HepG2 (cell line): ENCODE data around the gene PARD3. TPM values are rescaled to one million over a fixed set of nuclear protein-coding genes. Genes with fewer than 3 reads are reported as not detected.

ENCODE experiments used
- ATAC-seq: fragments of 200-7000 bp; cut with Tn5 transposase; 3 replicates; pipeline ENCODE4 v1.9.1; 2020; ENCODE audit warnings: mild to moderate bottlenecking, moderate library complexity
- BruUV-seq: library from RNA; stranded (reverse); fragments of 400-500 nt; replicated peaks from 2 replicates; lab custom pipeline; 2021; lab: Mats Ljungman, UMichigan
- CTCF ChIA-PET: fragments of 300-600 bp; formaldehyde crosslinking; extraction: SDS; loops from one replicate; lab custom pipeline; 2021; ENCODE audit warnings: low total read pairs, inconsistent platforms, low intra/inter-chr PET ratio; lab: Yijun Ruan, JAX
- POLR2A ChIA-PET: fragments of 350-600 bp; sonication (Branson Sonifier 250); formaldehyde crosslinking; loops from one replicate; lab custom pipeline; 2020; ENCODE audit warnings: antibody characterized with exemption, inconsistent platforms; lab: Yijun Ruan, JAX
- DNase-seq: peaks from one replicate; pipeline ENCODE4 v3.0.0-alpha.2; 2015; ENCODE audit warnings: low spot score
- FAIRE-seq: peaks from 3 replicates; lab custom pipeline; 2011; peaks lifted over from hg19 to GRCh38; lab: Jason Lieb, UNC
- H2AFZ ChIP-seq: one replicate; pipeline ENCODE4 v1.6.1; 2011; ENCODE audit warnings: low read length, inconsistent platforms
- H3K27ac ChIP-seq: fragments of 300-600 bp; 3 replicates; pipeline ENCODE4 v1.8.0; 2011; ENCODE audit warnings: mixed run types, mild to moderate bottlenecking, mixed read lengths, low read length, inconsistent platforms; ENCODE audit not compliant: insufficient read depth; ENCODE audit errors: extremely low read length
- H3K27me3 ChIP-seq, 2 experiments: fragments of 200-600 bp in 1 of 2; 2 replicates in 1 of 2; 3 replicates in 1 of 2; pipeline versions ENCODE4 v1.6.0 to v1.8.0; 2011; ENCODE audit warnings: low read length in 2 of 2, mild to moderate bottlenecking in 2 of 2, moderate library complexity in 2 of 2, inconsistent platforms in 1 of 2; ENCODE audit not compliant: insufficient read depth in 2 of 2, control insufficient read depth in 1 of 2
- H3K36me3 ChIP-seq, 2 experiments: fragments of 200-600 bp in 1 of 2; replicated peaks in 1 of 2; 2 replicates in 1 of 2; 3 replicates in 1 of 2; pipeline versions ENCODE4 v1.5.1 to v1.8.0; 2011; ENCODE audit warnings: low read length in 2 of 2, inconsistent platforms in 1 of 2; ENCODE audit not compliant: insufficient read depth in 2 of 2, control insufficient read depth in 1 of 2
- H3K4me1 ChIP-seq: 2 replicates; pipeline ENCODE4 v1.5.1; 2012; ENCODE audit warnings: low read length, inconsistent platforms; ENCODE audit not compliant: insufficient read depth
- H3K4me2 ChIP-seq: 2 replicates; pipeline ENCODE4 v1.6.0; 2011; ENCODE audit warnings: low read depth, low read length, inconsistent platforms
- H3K4me3 ChIP-seq, 3 experiments: fragments of 200-600 bp in 1 of 3; sonication (generic), shearing (Covaris generic) in 1 of 3; replicated peaks in 1 of 3; 2 replicates each; pipeline ENCODE4 v1.5.1; 2011 to 2016; ENCODE audit warnings: low read length in 3 of 3, inconsistent platforms in 2 of 3, low read depth in 2 of 3, mild to moderate bottlenecking in 2 of 3, control low read depth in 1 of 3, mixed read lengths in 1 of 3; ENCODE audit not compliant: insufficient read depth in 1 of 3
- H3K79me2 ChIP-seq: one replicate; pipeline ENCODE4 v1.6.1; 2011; ENCODE audit warnings: low read length, inconsistent platforms; ENCODE audit not compliant: insufficient read depth
- H3K9ac ChIP-seq: 2 replicates; pipeline ENCODE4 v1.6.0; 2011; ENCODE audit warnings: mild to moderate bottlenecking, low read depth, low read length, inconsistent platforms; ENCODE audit not compliant: insufficient read depth
- H3K9me3 ChIP-seq: 2 replicates; pipeline ENCODE4 v1.5.1; 2012; ENCODE audit warnings: mild to moderate bottlenecking, low read length
- H4K20me1 ChIP-seq: 2 replicates; pipeline ENCODE4 v1.6.0; 2011; ENCODE audit warnings: inconsistent platforms, mild to moderate bottlenecking, low read length, moderate library complexity; ENCODE audit not compliant: insufficient read depth
- ATF7 ChIP-seq, 2 experiments: fragments of 450-650 bp in 1 of 2; sonication (generic) in 1 of 2; formaldehyde crosslinking in 1 of 2; IDR thresholded peaks; 2 replicates each; pipeline versions ENCODE4 v1.4.0 to v1.6.1; 2016 to 2020; ENCODE audit warnings: antibody characterized with exemption in 1 of 2, mild to moderate bottlenecking in 1 of 2, missing genetic modification reagents in 1 of 2
- KLF11 ChIP-seq: IDR thresholded peaks from 2 replicates; pipeline ENCODE4 v1.6.1; 2016; ENCODE audit warnings: missing compliant biosample characterization
- NFE2L2 ChIP-seq: fragments of 150-350 bp; IDR thresholded peaks from 2 replicates; pipeline ENCODE4 v1.6.1; 2014; ENCODE audit warnings: low read length
- PPARG ChIP-seq: conservative IDR thresholded peaks from 2 replicates; pipeline ENCODE4 v1.6.1; 2016; ENCODE audit warnings: missing biosample characterization, missing genetic modification reagents
- SNAPC2 ChIP-seq: sonication (generic); formaldehyde crosslinking; IDR thresholded peaks from 2 replicates; pipeline ENCODE4 v1.8.1; 2022; ENCODE audit warnings: mild to moderate bottlenecking, missing genetic modification reagents
- ZNF124 ChIP-seq: sonication (generic); formaldehyde crosslinking; IDR thresholded peaks from 2 replicates; pipeline ENCODE4 v1.4.0; 2020; ENCODE audit warnings: missing genetic modification reagents
- ZNF20 ChIP-seq: sonication (generic); formaldehyde crosslinking; IDR thresholded peaks from 2 replicates; pipeline ENCODE4 v1.4.0; 2020; ENCODE audit warnings: mild to moderate bottlenecking, moderate library complexity, missing genetic modification reagents
- ZNF660 ChIP-seq: sonication (generic); formaldehyde crosslinking; IDR thresholded peaks from 2 replicates; pipeline ENCODE4 v1.5.1; 2020; ENCODE audit warnings: mild to moderate bottlenecking, low read depth, missing genetic modification reagents, borderline replicate concordance
- ZNF746 ChIP-seq: sonication (generic); formaldehyde crosslinking; IDR thresholded peaks from 2 replicates; pipeline ENCODE4 v1.8.0; 2022; ENCODE audit warnings: mild to moderate bottlenecking, missing genetic modification reagents
- WGBS: methylation state at CpG from one replicate; pipeline ENCODE4 v1.1.6; 2017; ENCODE audit warnings: low lambda C conversion rate; 5-methylcytosine and 5-hydroxymethylcytosine counted together
- in situ Hi-C: cut with HindIII; loops from 2 replicates; pipeline ENCODE4 v1.10.0; 2017; ENCODE audit warnings: low pct_unique_long_range_greater_than_20kb; ENCODE audit not compliant: extremely low pct_ligation_motif_present
- intact Hi-C: fragments of 100-400 bp; cut with micrococcal nuclease; formaldehyde crosslinking; loops from one replicate; pipeline ENCODE4 v1.10.0; 2022; ENCODE audit not compliant: unreplicated experiment
- polyA plus RNA-seq, 8 experiments: library from polyadenylated mRNA; depleted of rRNA in 3 of 8; stranded (reverse) in 7 of 8; unstranded in 1 of 8; fragments of >200 nt; fragmentation: Illumina TruSeq in 4 of 8; extraction: Trizol in 4 of 8; gene quantifications; 2 replicates each; pipeline versions ENCODE4 v1.2.1 to v1.2.3, GENCODE V29; 2011 to 2016; ENCODE audit warnings: low read depth in 4 of 8, missing spikeins in 1 of 8, mixed read lengths in 1 of 8; ENCODE audit not compliant: insufficient read depth in 1 of 8
- total RNA-seq, 5 experiments: library from RNA; depleted of rRNA; stranded (reverse); fragments of >200 nt; fragmentation: Illumina TruSeq; extraction: Trizol; gene quantifications; 2 replicates each; pipeline ENCODE4 v1.2.3, GENCODE V29; 2016; ENCODE audit warnings: low read depth in 1 of 5
- TF ChIP-seq, protein P1 (sequence below): sonication (generic); formaldehyde crosslinking; conservative IDR thresholded peaks from 2 replicates; pipeline ENCODE4 v1.4.0; 2020; ENCODE audit warnings: missing genetic modification reagents
- TF ChIP-seq, protein P2 (sequence below): IDR thresholded peaks from 2 replicates; pipeline ENCODE4 v1.6.1; 2012; ENCODE audit warnings: low read depth, low read length, improper control_type of control experiment
- TF ChIP-seq, protein P3 (sequence below): sonication (generic); formaldehyde crosslinking; IDR thresholded peaks from 2 replicates; pipeline ENCODE4 v1.5.0; 2020; ENCODE audit warnings: mild to moderate bottlenecking, missing genetic modification reagents
- TF ChIP-seq, protein P4 (sequence below): sonication (generic); formaldehyde crosslinking; IDR thresholded peaks from 2 replicates; pipeline ENCODE4 v1.5.0; 2020; ENCODE audit warnings: missing genetic modification reagents

Gene PARD3
- total and polyA plus RNA-seq, 2 of the 13 experiments (the other 11 are each of a cell fraction or from before 2014, with no cell fraction given): 40.9 to 60.0 TPM

DNA sequence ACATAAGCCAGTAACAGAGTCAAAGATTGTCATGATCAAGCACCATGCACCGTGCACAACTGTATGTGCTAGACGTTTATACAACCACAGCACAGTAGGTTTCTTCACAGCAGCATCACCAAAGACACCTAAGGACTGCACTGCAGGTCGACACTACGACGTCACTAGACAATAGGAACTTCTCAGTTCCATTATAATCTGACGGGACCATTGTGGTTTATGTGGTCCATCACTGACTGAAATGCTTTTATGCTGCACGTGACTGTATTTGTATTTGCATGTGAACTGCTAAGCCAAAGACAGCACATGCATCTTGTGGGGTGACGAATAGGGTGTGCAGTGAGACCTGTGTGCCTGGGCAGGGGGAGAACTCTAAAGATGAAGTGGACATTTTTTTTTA lies 164.9 kb downstream of the PARD3 start:
- no peak overlapping the region for H2AFZ ChIP-seq
- no TSS peak for BruUV-seq
- H3K36me3 ChIP-seq: peaks cover 0 to 2% of the 10 kb centered on the region in 2 experiments; a peak in 1 of 5 replicates
- WGBS: 95% methylated on average over 8 of the region's 8 CpGs
- FAIRE-seq (no peak), ATAC-seq (no peak), DNase-seq (no peak)
- peaks cover 55% of the 10 kb centered on the region for H3K79me2 ChIP-seq
- peaks cover 6% of the 10 kb centered on the region; the same call in 1 of the 2 replicates for H4K20me1 ChIP-seq
- H3K4me2 ChIP-seq: no peak overlapping the region
- no peaks in the 10 kb centered on the region for H3K27me3 ChIP-seq
- no peaks in the 10 kb centered on the region for H3K9me3 ChIP-seq
- peaks cover 36% of the 10 kb centered on the region for H3K4me1 ChIP-seq
- TF ChIP-seq ZNF660 (CRISPR knock-in tag) (no peak), PPARG (no peak), KLF11 (CRISPR knock-in tag) (no peak), ZNF124 (CRISPR knock-in tag) (no peak), SNAPC2 (CRISPR knock-in tag) (no peak), NFE2L2 (no peak), ZNF20 (CRISPR knock-in tag) (no peak), ZNF746 (CRISPR knock-in tag) (no peak), ATF7 (IDR thresholded peaks at IDR 0.05) (no peak), ATF7 (CRISPR knock-in tag; IDR thresholded peaks at IDR 0.05) (no peak)
- TF ChIP-seq, protein P1, sequence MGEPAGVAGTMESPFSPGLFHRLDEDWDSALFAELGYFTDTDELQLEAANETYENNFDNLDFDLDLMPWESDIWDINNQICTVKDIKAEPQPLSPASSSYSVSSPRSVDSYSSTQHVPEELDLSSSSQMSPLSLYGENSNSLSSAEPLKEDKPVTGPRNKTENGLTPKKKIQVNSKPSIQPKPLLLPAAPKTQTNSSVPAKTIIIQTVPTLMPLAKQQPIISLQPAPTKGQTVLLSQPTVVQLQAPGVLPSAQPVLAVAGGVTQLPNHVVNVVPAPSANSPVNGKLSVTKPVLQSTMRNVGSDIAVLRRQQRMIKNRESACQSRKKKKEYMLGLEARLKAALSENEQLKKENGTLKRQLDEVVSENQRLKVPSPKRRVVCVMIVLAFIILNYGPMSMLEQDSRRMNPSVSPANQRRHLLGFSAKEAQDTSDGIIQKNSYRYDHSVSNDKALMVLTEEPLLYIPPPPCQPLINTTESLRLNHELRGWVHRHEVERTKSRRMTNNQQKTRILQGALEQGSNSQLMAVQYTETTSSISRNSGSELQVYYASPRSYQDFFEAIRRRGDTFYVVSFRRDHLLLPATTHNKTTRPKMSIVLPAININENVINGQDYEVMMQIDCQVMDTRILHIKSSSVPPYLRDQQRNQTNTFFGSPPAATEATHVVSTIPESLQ (CRISPR knock-in tag): no peak
- TF ChIP-seq, protein P2, sequence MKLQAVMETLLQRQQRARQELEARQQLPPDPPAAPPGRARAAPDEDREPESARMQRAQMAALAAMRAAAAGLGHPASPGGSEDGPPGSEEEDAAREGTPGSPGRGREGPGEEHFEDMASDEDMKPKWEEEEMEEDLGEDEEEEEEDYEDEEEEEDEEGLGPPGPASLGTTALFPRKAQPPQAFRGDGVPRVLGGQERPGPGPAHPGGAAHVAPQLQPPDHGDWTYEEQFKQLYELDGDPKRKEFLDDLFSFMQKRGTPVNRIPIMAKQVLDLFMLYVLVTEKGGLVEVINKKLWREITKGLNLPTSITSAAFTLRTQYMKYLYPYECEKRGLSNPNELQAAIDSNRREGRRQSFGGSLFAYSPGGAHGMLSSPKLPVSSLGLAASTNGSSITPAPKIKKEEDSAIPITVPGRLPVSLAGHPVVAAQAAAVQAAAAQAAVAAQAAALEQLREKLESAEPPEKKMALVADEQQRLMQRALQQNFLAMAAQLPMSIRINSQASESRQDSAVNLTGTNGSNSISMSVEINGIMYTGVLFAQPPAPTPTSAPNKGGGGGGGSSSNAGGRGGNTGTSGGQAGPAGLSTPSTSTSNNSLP: no peak
- TF ChIP-seq, protein P3, sequence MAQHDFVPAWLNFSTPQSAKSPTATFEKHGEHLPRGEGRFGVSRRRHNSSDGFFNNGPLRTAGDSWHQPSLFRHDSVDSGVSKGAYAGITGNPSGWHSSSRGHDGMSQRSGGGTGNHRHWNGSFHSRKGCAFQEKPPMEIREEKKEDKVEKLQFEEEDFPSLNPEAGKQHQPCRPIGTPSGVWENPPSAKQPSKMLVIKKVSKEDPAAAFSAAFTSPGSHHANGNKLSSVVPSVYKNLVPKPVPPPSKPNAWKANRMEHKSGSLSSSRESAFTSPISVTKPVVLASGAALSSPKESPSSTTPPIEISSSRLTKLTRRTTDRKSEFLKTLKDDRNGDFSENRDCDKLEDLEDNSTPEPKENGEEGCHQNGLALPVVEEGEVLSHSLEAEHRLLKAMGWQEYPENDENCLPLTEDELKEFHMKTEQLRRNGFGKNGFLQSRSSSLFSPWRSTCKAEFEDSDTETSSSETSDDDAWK (CRISPR knock-in tag): no peak
- TF ChIP-seq, protein P4, sequence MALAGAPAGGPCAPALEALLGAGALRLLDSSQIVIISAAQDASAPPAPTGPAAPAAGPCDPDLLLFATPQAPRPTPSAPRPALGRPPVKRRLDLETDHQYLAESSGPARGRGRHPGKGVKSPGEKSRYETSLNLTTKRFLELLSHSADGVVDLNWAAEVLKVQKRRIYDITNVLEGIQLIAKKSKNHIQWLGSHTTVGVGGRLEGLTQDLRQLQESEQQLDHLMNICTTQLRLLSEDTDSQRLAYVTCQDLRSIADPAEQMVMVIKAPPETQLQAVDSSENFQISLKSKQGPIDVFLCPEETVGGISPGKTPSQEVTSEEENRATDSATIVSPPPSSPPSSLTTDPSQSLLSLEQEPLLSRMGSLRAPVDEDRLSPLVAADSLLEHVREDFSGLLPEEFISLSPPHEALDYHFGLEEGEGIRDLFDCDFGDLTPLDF (CRISPR knock-in tag): no peak
- no peak overlapping the region for H3K4me3 ChIP-seq
- POLR2A ChIA-PET: no interaction called here
- no peak overlapping the region for H3K27ac ChIP-seq
- CTCF ChIA-PET: no interaction called here
- no peak overlapping the region for H3K9ac ChIP-seq
- intact Hi-C loops (loop anchor here (10.0 kb wide), 1 partner anchor 335 kb away; no protein-coding TSS in a partner anchor), in situ Hi-C loops (loop anchor here (5.0 kb wide), 1 partner anchor 177 kb away; no protein-coding TSS in a partner anchor)
